ENCODE results near the gene NTRK2. TPM values are rescaled to one million over a fixed set of nuclear protein-coding genes. Genes with fewer than 3 reads are reported as not detected.

The NTRK2 gene
- total RNA-seq, 1 donor from 2014 or later: 23.8 TPM

- no peak for TF ChIP-seq CTCF (IDR thresholded peaks at IDR 0.05)
- Histone ChIP-seq H3K27me3 (no peaks in the 10 kb centered on the region), H3K27ac (no peak overlapping the region), H3K4me1 (no peaks in the 10 kb centered on the region), H3K9me3 (no peaks in the 10 kb centered on the region), H3K4me3 (no peak overlapping the region), H3K36me3 (no peaks in the 10 kb centered on the region)
- no peak for DNase-seq (ENCODE audit: low spot score in 2 of 2)
- intact Hi-C loops (cut with DNase I): no loop called here
Measured at GRCh38 chr9:84899326-84899725, 229.8 kb downstream of the NTRK2 start.

GRCh38 chr9:84900421-84900820, 230.9 kb downstream of the NTRK2 start:
- Histone ChIP-seq H3K4me3 (no peak overlapping the region), H3K27me3 (no peaks in the 10 kb centered on the region), H3K27ac (no peak overlapping the region), H3K4me1 (no peaks in the 10 kb centered on the region), H3K36me3 (no peaks in the 10 kb centered on the region), H3K9me3 (no peaks in the 10 kb centered on the region)
- DNase-seq (ENCODE audit: low spot score in 2 of 2): no peak
- intact Hi-C loops (cut with DNase I): no loop called here
- no peak for TF ChIP-seq CTCF (IDR thresholded peaks at IDR 0.05)

- no peak for TF ChIP-seq CTCF (IDR thresholded peaks at IDR 0.05)
- Histone ChIP-seq H3K9me3 (no peaks in the 10 kb centered on the region), H3K4me3 (no peak overlapping the region), H3K36me3 (no peaks in the 10 kb centered on the region), H3K27ac (no peak overlapping the region), H3K27me3 (no peaks in the 10 kb centered on the region), H3K4me1 (no peaks in the 10 kb centered on the region)
- intact Hi-C loops (cut with DNase I): no loop called here
- DNase-seq (ENCODE audit: low spot score in 2 of 2): no peak
Measured at GRCh38 chr9:84903963-84904362, 234.4 kb downstream of the NTRK2 start.

GRCh38 chr9:84916769-84917168, 247.2 kb downstream of the NTRK2 start:
- no peak for TF ChIP-seq CTCF (IDR thresholded peaks at IDR 0.05)
- intact Hi-C loops (cut with DNase I): no loop called here
- Histone ChIP-seq H3K9me3 (no peaks in the 10 kb centered on the region), H3K27ac (no peak overlapping the region), H3K27me3 (no peaks in the 10 kb centered on the region), H3K36me3 (no peaks in the 10 kb centered on the region), H3K4me3 (no peak overlapping the region), H3K4me1 (no peaks in the 10 kb centered on the region)
- DNase-seq (ENCODE audit: low spot score in 2 of 2): no peak

GRCh38 chr9:84917366-84918070, 248.0 kb downstream of the NTRK2 start:
- no peak overlapping the region for H3K4me3 ChIP-seq
- no peaks in the 10 kb centered on the region for H3K27me3 ChIP-seq
- intact Hi-C loops (cut with DNase I): no loop called here
- no peak overlapping the region for H3K27ac ChIP-seq
- no peaks in the 10 kb centered on the region for H3K9me3 ChIP-seq
- no peak for TF ChIP-seq CTCF (IDR thresholded peaks at IDR 0.05)
- H3K4me1 ChIP-seq: no peaks in the 10 kb centered on the region
- H3K36me3 ChIP-seq: no peaks in the 10 kb centered on the region
- DNase-seq (ENCODE audit: low spot score in 2 of 2): no peak

GRCh38 chr9:84919440-84919839, 249.9 kb downstream of the NTRK2 start:
- no peak for DNase-seq (ENCODE audit: low spot score in 2 of 2)
- intact Hi-C loops (cut with DNase I): no loop called here
- Histone ChIP-seq H3K4me3 (no peak overlapping the region), H3K36me3 (no peaks in the 10 kb centered on the region), H3K9me3 (no peaks in the 10 kb centered on the region), H3K4me1 (no peaks in the 10 kb centered on the region), H3K27me3 (no peaks in the 10 kb centered on the region), H3K27ac (no peak overlapping the region)
- no peak for TF ChIP-seq CTCF (IDR thresholded peaks at IDR 0.05)

Measured in ascending aorta (tissue), 2 donors.